Daoy (cell line): Measurements from ENCODE around the gene METTL9. TPM values are rescaled to one million over a fixed set of nuclear protein-coding genes. Genes with fewer than 3 reads are reported as not detected.
"Not testable (repeated sequence)": the region's sequence is repeated elsewhere in the genome, so short reads cannot be mapped to it uniquely, and the experiment has no call there.

Experiments
- DNase-seq: peaks from one replicate; pipeline ENCODE4 v3.0.0-alpha.2; 2015; ENCODE audit warnings: low read depth
- total RNA-seq: library from RNA; depleted of rRNA; stranded (reverse); fragments of >200 nt; shearing (Covaris generic); gene quantifications from 2 replicates; pipeline ENCODE4 v1.2.3, GENCODE V29; 2014

Gene METTL9
- total RNA-seq, 1 experiment from 2014 or later, result 146 TPM

DNA sequence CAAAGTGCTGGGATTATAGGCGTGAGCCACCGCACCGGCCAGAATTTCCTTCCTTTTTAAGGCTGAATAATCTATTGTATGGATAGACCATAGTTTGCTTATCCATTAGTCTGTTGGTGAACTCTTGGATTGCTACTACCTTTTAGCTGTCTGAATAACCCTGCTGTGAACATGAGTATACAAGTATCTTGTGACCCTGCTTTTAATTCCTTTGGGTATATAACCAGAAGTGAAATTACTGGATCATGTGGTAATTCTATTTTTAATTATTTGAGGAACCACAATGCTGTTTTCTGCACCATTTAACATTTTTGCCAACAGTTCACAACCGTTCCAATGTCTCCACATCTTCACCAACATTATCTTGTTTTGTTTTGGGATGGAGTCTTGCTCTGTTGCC is 59.7 kb downstream of the METTL9 start:
- no peak for DNase-seq

DNA sequence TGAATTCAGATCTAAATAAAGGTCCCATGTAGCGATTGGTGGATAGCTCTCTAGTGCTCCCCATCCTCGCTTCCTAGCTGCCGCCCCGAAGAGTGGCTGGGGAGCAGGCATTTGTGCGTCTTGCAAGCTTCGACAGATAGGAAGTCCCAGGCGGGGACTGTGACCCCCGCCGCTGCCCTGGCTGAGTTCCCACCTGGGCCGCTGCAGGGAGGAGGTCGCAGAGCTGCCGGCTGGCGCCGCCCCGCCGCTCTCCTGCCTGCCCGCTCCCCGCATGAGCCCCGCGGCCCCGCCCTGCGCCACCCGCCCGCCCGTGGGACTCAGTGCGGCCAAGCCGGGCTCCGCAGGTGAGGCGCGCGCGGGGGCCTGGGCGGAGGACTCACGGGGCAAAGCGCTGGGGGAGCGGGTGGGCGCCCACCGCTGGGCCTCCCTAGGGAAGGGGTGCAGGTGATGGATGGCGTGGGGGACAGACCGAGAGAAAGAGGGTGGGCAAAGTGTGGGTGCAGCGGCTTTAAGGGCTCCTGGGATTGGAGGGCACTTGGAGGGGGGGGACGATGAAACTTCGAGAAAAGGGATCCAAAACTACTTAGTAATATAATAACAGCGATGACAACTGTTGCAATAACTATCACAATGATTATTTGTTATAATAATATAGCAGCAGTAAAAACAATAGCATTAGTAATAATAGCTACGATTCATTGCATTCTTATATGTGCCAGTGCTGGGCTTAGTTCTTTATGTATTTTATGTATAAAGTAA is 64.7 kb downstream of the METTL9 start, which contains the start of gene OTOA:
Gene OTOA, plus strand, starts transcription at position 80 of the 759 bp plus-strand sequence. CDS start 14,547 bp downstream, outside the sequence.
- no peak for DNase-seq

DNA sequence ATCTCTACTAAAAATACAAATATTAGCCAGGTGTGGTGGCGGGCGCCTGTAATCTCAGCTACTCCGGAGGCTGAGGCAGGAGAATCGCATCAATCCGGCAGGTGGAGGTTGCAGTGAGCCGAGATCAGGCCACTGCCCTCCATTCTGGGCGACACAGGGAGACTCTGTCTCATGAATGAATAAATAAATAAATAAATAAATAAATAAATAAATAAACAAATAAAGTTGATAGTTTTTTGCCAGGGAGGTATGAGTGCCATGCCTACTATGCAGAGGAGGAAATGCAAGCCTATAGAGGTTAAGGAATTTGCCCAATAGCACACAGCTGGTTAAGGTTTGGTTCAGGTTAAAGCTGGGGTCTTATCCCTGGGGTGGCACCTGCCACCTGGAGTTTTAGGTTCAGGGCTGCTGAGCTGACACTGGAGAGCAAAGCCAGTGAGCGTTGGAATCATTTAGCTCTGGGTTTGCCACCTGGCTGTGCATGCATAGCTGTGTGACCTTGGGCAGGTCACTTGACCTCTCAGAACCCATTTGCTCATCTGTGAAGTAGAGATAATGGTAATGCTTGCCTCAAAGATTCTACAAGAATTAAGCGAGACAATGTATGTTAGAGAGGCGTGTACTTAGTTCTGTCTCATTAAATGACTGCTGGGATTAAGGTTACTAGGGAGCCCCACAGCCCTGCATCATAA is 65.6 kb downstream of the METTL9 start:
- no peak for DNase-seq

DNA sequence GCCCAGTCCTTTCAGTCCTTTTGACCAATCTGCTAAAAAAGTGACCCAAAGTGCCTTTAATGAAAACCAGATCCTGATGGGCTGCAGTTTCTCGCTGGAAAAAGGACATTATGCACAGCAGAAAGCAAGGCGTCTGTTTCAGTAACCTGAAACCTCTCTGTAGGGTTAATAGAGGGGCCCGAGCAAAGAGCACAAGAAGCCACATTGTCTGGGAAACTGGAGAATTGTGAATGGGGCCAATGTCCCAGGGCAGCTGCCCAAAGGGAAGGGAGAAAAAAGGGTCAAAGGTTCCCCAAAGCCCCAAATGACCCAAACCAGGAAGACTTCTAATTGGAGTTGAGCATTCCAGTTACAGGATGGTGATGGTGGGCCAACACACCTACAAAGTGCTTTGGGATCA is 67.4 kb downstream of the METTL9 start:
- no peak for DNase-seq

DNA sequence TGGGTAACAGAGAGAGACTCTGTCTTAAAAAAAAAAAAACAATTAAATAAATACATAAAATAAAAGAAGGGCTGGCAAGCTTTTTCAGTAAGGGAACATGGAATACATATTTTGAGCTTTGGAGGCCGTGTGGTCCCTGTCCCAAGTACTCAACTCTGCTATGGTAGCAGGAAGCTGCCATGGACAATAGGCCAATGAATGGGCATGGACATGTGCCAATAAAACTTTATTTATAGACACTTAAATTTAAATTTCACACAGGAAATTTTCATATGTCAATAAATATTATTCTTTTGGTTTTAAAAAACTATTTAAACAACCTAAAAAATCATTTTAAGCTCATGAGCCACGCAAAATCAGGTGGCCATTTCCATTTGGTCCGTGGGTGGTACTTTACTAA is 68.2 kb downstream of the METTL9 start:
- no peak for DNase-seq

DNA sequence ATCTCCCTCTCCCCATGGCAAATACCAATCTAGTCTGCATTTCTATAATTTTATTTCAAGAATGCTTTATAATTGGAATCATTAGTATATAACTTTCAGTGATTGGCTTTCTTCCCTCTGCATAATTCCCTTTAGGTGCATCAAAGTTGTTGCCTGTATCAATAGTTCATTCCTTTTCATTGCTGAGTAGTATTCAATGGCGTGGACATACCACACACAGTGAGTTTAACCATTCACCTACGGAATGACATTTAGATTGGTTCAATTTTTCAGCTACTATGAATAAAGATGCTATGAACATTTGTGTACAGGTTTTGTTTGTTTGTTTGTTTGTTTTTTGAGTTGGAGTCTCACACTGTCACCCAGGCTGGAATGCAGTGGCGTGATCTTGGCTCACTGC is 74.1 kb downstream of the METTL9 start:
- no peak for DNase-seq

DNA sequence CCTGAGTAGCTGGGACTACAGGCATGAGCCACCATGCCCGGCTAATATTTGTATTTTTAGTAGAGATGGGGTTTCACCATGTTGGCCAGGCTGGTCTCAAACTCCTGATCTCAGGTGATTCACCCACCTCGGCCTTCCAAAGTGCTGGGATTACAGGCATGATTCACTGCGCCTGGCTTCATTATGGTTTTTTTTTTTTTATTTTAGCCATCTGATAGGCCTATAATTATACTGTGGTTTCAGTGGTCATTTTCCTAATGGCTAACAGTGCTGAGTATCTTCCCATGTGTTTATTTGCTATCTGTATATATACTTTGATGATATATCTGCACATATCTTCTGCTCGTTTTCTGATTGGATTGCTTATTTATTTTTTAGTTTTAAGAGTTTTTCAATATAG is 75.1 kb downstream of the METTL9 start:
- DNase-seq, result peak; percentile 51

DNA sequence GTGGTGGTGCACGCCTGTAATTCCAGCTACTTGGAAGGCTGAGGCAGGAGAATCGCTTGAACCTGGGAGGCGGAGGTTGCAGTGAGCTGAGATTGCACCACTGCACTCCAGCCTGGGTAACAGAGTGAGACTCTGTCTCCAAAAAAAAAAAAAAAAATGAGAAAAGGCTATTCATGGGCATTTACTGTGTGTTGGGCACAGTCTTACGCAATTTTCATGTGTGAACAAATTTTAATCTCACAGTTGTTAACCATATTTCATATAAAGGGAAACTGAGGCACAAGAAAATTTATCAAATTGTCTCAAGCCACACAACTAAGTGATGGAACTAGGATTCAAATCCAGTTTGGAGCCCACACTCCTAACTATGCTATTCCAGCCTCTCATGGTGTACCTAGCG is 81.3 kb downstream of the METTL9 start:
- DNase-seq, result not testable (repeated sequence)

DNA sequence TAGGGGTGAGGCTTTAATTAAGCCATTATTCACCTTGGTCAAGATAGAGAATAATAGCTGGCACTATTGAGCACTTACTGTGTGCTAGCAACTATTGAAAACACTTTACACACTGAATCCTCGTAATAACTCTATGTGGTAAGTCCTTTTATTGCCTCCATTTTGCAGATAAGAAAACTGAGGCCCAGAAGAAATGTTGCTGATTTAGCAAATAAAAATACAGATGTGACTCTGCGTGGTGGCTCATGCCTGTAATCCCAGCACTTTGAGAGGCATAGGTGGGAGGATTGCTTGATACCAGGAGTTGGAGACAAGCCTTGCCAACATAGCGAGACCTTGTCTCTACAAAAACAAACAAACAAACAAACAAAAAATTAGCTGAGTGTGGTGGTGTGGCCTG is 83.8 kb downstream of the METTL9 start:
- no peak for DNase-seq

DNA sequence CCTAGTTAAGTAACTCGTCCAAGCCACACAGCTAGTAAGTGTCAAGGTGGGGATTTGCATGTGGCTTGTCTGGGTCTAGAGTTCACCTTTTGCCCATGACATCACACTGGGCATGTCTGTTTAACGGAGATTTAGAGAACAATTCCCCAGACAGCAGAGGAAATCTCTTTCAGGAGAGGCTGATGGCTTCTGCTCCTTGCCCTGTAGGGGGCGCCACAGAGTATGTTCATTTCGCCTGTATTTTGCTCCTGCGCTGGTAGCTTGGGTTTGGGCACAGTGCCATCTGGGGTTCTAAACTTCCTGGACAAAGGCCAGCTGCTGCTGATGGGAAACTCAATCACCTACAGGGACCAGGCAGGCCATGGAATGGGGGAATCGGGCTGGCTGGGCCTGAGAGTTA is 84.8 kb downstream of the METTL9 start:
- DNase-seq, result peak; percentile 44

DNA sequence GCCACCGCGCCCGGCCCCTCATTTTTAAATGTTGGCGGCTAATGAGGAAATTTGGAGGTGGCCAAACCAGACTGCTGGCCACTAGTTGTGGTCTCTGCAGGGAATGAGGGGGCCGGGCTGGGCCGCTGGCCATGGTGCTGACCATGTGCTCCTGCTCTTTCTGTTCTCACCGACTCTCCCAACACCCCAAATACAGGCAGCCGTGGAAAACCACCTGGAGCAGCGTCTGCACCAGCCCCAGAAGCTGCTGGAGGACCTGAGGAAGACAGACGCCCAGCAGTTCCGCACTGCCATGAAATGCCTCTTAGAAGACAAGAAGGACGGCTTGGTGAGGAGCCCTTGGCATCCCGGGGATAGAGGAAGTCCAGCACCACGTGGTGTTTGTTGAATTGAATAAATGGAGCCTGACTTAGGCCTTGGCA is 85.7 kb downstream of the METTL9 start:
- DNase-seq, result peak; percentile 16

DNA sequence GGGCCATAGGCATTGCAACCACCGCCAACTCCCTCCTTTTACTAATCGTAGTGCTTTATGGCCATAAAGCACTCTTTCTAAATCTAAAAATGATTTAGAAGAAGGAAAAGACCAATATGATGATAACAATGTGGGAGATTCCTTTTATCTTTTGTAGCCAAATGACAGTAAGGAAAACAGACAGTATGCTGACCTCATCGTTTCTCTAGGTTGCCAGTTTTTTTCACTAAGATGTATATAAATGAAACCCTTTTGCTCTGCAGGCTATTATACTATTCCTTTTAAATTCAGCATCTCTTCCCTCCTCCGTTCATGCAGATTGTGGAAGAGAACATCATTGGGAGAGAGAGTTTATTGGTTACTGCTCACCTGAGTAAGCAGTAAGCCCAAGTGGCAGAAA is 89.7 kb downstream of the METTL9 start:
- DNase-seq, result no peak

DNA sequence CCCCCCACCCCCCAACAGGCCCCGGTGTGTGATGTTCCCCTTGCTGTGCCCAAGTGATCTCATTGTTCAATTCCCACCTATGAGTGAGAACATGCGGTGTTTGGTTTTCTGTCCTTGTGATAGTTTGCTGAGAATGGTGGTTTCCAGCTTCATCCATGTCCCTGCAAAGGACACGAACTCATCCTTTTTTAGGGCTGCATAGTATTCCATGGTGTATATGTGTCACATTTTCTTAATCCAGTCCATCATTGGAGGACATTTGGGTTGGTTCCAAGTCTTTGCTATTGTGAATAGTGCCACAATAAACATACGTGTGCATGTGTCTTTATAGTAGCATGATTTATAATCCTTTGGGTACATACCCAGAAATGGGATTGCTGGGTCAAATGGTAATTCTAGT is 91.6 kb downstream of the METTL9 start:
- DNase-seq, result not testable (repeated sequence)

DNA sequence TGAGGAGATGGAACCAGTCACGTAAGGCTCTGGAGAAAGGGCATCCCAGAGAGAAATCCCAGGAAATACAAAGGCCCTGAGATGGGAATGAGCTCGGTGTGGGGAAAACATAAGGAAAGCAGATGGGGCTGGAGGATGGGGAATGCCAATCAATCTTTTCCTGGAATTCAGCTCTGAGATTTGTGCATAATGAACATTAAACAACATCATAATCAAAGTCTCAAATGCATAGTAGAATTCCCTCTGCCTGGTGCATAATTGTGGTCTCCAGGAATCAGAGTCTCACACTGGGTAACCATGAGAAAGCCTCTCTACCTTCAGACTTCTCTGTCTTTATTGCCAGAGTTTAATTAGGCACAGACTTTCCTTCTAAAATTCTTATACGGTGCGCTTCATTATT is 95.2 kb downstream of the METTL9 start:
- DNase-seq, result no peak

DNA sequence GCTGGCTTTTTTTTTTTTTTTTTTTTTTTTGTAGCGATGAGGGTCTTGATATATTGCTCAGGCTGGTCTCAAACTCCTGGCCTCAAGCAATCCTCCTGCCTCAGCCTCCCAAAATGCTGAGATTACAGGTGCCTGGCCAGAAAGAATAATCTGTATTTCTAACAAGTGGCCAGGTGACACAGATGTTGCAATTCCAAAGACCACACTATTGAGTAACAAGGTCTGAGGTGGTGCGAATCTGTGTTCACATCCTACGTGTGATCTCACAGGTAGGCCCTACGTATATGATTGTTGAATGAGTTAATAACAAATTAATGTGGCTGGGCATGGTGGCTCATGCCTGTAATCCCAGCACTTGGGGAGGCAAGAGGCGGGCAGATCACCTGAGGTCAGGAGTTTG is 97.7 kb downstream of the METTL9 start:
- no peak for DNase-seq

DNA sequence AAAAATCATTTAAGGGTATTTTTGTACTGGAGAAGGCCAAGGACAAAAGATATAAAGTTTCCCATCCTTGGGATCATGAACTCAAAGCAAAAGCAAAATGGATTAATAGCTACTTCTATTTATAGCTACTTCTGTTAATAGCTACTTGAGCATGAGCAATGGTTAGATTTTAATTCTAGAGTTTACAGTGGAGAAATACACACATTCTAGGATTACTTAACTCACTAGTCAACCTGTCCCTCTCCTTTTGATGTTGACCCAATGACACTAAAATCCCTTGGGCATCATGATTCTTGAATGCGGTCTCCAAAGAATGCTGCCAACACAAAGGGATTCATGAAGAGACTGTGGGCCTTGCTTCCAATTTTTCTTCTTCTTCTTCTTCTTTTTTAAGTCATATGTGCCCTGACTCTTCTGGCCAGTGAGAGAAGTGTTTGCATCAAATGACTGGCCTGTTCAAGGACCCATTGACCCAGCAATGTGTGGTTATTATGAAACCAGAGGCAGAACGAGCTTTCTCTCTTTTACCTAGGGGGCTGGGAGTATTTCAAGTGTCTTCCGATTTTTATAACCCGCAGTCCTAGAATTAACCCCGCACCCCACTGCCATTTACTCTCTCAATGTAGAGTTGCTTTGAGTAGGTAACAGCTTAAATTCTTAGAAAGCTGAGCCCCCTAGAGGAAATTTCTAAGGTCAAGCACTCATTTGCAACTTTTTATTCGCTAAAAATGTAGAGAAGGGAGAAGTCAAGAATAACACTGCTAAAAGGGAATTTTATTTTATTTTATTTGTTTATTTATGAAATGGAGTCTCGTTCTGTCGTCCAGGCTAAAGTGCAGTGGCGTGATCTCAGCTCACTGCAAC is 99.0 kb downstream of the METTL9 start:
- no peak for DNase-seq

DNA sequence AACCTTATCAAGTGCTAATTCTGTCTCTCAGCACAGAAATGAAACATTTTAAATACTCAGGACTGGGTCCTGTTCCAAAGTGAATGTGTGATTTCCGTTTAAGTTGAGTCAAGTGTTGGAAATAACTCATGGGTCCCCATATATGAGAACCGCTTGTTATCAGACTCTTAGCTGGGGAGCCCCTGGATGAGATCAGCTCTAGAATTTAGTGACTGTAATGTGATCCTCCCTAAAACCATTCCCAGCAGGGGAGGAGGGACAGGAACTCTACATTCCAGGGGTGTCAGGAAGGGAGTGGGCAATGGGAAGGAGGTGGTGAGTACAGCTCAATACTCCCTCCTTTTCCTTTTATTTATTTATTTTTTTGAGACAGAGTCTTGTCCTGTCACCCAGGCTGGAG is 101.9 kb downstream of the METTL9 start:
- DNase-seq, result no peak

DNA sequence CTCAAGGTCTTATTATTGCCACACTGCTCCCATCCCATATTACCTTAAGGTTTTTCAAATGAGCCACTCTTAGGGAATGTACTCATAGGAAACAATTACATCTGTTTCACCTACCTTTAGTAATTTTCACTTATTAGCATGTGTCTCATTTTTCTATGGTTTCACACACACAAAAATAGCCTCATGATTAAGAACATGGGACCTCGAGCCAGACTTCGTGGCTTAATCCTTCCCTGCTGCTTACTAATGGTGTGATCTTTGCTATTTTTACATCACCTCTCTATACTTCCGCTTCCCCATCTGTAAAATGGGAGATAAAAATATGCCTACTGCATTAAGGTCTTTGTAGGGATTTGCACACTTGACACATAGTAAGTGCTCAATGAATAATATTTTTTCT is 102.9 kb downstream of the METTL9 start:
- DNase-seq, result no peak

DNA sequence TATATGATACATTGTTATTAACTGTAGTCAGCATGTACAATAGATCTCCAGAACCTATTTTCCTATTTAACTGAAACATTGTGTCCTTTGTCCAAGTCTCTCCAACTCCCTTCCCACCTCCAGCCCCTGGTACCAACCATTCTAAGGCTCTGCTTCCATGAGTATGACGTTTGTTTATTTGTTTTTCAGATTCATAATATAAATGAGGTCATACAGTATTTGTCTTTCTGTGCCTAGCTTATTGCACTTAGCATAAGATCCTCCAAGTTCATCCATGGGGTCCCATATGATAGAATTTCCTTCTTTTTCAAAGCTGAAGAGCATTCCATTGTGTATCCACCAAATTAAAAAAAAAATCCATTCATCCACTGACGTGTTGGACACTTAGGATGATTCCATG is 103.8 kb downstream of the METTL9 start:
- DNase-seq, result no peak

DNA sequence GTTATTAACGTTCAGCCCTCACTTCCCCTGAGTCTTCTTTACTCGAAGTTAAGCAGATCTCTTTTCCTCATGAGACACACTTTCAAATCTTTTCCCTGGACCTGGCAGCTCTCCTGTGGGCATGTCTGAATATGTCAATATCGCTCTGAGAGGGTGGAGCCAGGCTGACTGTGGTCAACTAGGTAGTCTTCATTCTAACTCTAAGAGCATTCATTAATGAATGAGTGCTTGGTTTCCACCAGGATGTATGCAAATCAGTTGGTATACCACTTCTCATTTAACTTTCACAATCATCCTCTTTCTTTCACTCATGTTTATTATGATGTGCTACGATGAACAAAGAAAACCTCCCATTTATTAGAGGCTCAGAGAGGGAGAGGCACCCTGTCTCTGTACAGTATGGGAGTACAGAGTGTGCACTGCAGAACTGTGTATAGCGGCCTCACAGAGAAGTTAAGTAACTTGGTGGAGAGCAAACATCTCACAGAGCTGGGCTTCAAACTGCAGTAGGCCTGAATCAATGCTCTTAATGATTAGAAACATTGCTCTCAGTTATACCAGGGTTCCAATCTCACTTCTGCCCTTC is 104.3 kb downstream of the METTL9 start:
- no peak for DNase-seq

DNA sequence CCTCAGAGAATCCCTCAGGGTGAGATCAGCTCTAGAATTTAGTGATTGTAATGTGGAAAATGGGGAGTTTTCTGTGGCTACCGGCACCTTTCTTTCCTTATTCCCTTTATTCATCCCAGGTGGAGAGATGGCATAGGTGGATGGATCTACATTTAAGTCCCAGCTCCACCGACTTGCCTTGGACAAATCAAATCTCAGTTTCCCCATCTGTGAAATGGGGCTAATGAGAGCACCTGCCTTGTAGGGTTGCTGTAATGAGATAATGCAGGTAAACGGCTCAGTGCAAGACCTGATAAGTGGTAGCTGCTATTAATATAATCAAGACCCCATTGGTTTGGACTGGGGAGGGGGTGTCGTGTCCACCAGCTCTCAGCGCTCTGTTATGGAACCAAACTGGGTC is 104.9 kb downstream of the METTL9 start:
- no peak for DNase-seq

DNA sequence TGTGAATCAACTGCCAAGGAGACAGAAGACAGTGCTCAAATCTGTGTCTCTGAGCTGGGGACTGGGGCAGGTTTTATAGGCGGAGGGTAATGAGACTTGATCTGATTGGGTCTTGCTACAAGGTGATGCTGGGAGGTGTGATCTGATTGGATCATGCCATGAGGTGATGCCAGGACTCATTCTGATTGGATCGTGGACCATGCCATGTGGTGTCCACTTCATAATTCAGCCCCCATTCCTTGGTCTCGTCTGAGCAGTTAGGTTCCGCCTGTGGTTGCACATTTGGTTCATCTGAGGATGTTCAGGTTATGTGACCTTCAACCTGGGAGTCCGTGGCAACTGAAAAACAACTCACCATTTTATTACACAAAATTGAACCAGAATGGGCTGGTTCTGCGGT is 105.4 kb downstream of the METTL9 start:
- peak; percentile 8 for DNase-seq
